ENCODE data around the gene C18orf32.

DNA sequence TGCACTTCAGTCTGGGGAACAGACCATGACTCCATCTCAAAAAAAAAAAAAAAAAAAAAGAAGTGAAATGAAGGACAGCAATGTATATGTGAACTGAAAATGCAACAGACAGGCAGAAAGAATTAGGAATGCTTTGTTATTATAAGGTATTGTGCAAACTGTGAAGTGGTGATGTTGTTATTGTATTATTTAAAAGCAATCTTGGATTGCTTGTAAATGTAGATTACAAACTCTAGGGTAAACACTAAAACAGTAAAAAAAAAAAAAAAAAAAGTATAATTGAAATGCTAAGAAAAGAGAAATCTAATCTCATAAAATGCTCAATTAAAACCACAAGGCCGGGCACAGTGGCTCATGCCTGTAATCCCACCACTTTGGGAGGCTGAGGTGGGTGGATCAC, 51.9 kb downstream of the C18orf32 start:
- TF ChIP-seq, protein P1, sequence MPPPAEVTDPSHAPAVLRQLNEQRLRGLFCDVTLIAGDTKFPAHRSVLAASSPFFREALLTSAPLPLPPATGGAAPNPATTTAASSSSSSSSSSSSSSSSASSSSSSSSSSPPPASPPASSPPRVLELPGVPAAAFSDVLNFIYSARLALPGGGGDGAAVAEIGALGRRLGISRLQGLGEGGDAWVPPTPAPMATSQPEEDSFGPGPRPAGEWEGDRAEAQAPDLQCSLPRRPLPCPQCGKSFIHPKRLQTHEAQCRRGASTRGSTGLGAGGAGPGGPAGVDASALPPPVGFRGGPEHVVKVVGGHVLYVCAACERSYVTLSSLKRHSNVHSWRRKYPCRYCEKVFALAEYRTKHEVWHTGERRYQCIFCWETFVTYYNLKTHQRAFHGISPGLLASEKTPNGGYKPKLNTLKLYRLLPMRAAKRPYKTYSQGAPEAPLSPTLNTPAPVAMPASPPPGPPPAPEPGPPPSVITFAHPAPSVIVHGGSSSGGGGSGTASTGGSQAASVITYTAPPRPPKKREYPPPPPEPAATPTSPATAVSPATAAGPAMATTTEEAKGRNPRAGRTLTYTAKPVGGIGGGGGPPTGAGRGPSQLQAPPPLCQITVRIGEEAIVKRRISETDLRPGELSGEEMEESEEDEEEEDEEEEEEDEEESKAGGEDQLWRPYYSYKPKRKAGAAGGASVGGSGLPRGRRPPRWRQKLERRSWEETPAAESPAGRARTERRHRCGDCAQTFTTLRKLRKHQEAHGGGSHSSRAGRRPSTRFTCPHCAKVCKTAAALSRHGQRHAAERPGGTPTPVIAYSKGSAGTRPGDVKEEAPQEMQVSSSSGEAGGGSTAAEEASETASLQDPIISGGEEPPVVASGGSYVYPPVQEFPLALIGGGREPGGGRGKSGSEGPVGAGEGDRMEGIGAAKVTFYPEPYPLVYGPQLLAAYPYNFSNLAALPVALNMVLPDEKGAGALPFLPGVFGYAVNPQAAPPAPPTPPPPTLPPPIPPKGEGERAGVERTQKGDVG (CRISPR knock-in tag; IDR thresholded peaks at IDR 0.05; ENCODE audit: borderline replicate concordance), result no peak
- no peak for TF ChIP-seq ZNF530 (CRISPR knock-in tag; IDR thresholded peaks at IDR 0.05; ENCODE audit: low read depth)

All from HepG2 (cell line).